Heart right ventricle (tissue), 16 donors: ENCODE measurements around the gene WWOX. TPM values are rescaled to one million over a fixed set of nuclear protein-coding genes. Genes with fewer than 3 reads are reported as not detected.

Experiments
- ATAC-seq, 8 donors: fragments of 200-7000 bp; cut with Tn5 transposase; one replicate each; pipeline ENCODE4 v1.9.1; 2020; ENCODE audit warnings: mild to moderate bottlenecking in 8 of 8, moderate library complexity in 8 of 8, moderate number of reproducible peaks in 1 of 8
- DNase-seq, 2 donors: peaks; one replicate each; pipeline ENCODE4 v3.0.0-alpha.2; 2020
- H3K27ac ChIP-seq, 10 donors: fragments of 200-600 bp; sonication (generic) in 2 of 10; one replicate each; pipeline versions ENCODE4 v1.5.0 to v1.8.0; 2020 to 2022; ENCODE audit warnings: mild to moderate bottlenecking in 3 of 10
- H3K27me3 ChIP-seq, 7 donors: fragments of 200-600 bp; one replicate each; pipeline ENCODE4 v1.8.0; 2021 to 2022; ENCODE audit warnings: mild to moderate bottlenecking in 2 of 7
- H3K36me3 ChIP-seq, 9 donors: fragments of 200-600 bp; sonication (generic) in 1 of 9; one replicate each; pipeline versions ENCODE4 v1.5.0 to v1.8.0; 2020 to 2022; ENCODE audit warnings: mild to moderate bottlenecking in 2 of 9
- H3K4me1 ChIP-seq, 9 donors: fragments of 200-600 bp; sonication (generic) in 1 of 9; one replicate each; pipeline versions ENCODE4 v1.5.0 to v1.8.0; 2020 to 2022; ENCODE audit warnings: mild to moderate bottlenecking in 4 of 9
- H3K4me3 ChIP-seq, 10 donors: fragments of 200-600 bp; sonication (generic) in 2 of 10; one replicate each; pipeline versions ENCODE4 v1.5.0 to v1.8.0; 2020 to 2022; ENCODE audit warnings: mild to moderate bottlenecking in 7 of 10, moderate library complexity in 2 of 10
- H3K9me3 ChIP-seq, 11 donors: fragments of 200-600 bp in 10 of 11; sonication (generic) in 2 of 11; one replicate each; pipeline versions ENCODE4 v1.5.0 to v1.8.0; 2013 to 2022; ENCODE audit warnings: mild to moderate bottlenecking in 2 of 11, control low read depth in 1 of 11, moderate library complexity in 1 of 11
- WGBS, 2 donors: extraction: QIAGEN DNeasy Blood & Tissue Kit; methylation state at CpG; one replicate each; pipeline ENCODE4 v1.1.7; 2013; ENCODE audit warnings: inconsistent platforms in 1 of 2; 5-methylcytosine and 5-hydroxymethylcytosine counted together
- intact Hi-C, 10 donors: fragments of 100-400 bp; cut with DNase I; formaldehyde crosslinking; loops; one replicate each; pipeline versions ENCODE4 v1.11.1 to v1.14.2; 2022
- polyA plus RNA-seq, 2 donors: library from polyadenylated mRNA; stranded (reverse); fragments of 200-250 nt; gene quantifications; one replicate each; pipeline ENCODE4 v1.2.3, GENCODE V29; 2013
- total RNA-seq, 10 donors: library from RNA; stranded (reverse); fragmentation: NEBNext Ultra II Directional in 3 of 10; extraction: Animal tissue kit (Norgen Biotek cat#: 25700) in 3 of 10; gene quantifications; one replicate each; pipeline versions ENCODE4 v1.2.1 to v1.2.4, GENCODE V29; 2021 to 2023
- TF ChIP-seq, protein P1 (sequence below), 9 donors: fragments of 200-600 bp; sonication (generic) in 2 of 9; IDR thresholded peaks; one replicate each; pipeline versions ENCODE4 v1.5.0 to v1.8.0; 2021 to 2022; ENCODE audit warnings: antibody characterized with exemption in 9 of 9, mild to moderate bottlenecking in 5 of 9, moderate library complexity in 1 of 9
- donor health status: Arrhythmogenic right ventricular cardiomyopathy.
- donor health status: ischemic (EF 13 %, LVEDD 7.1; RV severe dilation, severe dysfunction).
- donor health status: healthy with polysubstance abuse.
- donor health status: DM: no; HTN: yes; CAD: no.
- donor health status: DM: no; HTN: no; CAD: no.
- donor health status: ischemic (EF 25% LVEDD 6.9; RV normal size, moderate dysfunction).
- donor health status: ischemic (EF 25% LVEDD 5.7; RV mildly dilated, moderate dysfunction).
- donor health status: healthy.
- donor health status: DM: yes; HTN: yes; CAD: no.
- donor health status: Ischemic cardiomyopathy.
- donor health status: ischemic (EF 35%, LVEDD 5.7; RV mildly dilated, moderate dysfunction).
- donor health status: nonischemic (EF 11% LVEDD 7.7; RV severe dilation, severe dysfunction).
- donor health status: DM: yes; HTN: yes; CAD: no.
- donor health status: PGD.
- donor health status: ischemic (EF 29% LVEDD 5.4; RV normal size, mild dysfunction).
- donor health status: nonischemic (EF 23%, LVEDD 6.1; RV moderate dilation, normal function).

Gene WWOX
- total and polyA plus RNA-seq, 12 donors: 4.9 to 15.0 (median 9.9) TPM

DNA sequence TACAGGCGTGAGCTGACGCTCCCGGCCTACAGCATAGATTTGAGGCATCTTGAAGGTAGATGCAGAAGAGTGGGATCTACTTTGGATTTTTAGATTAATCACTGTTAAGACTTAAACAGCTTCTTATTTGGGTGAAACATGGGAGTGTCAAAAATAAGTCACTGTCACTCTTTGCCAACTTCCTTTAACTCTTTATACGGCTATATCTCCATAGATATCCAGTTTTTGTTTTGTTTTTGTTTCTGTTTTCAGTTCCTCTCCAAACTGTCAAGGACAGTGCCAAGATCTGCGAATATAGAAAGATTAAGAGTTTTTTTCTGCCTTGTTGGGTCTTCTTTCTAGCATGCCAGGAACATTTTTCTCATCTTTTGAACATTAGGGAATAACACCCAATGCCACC lies 706.1 kb downstream of the WWOX start:
- Histone ChIP-seq H3K27me3 (no peaks in the 10 kb centered on the region), H3K4me1 (no peaks in the 10 kb centered on the region), H3K36me3 (no peaks in the 10 kb centered on the region), H3K9me3 (peaks cover 0 to 9% (median 0%) of the 10 kb centered on the region in 11 donors), H3K4me3 (no peak overlapping the region), H3K27ac (no peak overlapping the region)
- 86 to 89% methylated on average over 5 of the region's 5 CpGs for WGBS, 2 donors
- DNase-seq: no peak
- TF ChIP-seq, protein P1, sequence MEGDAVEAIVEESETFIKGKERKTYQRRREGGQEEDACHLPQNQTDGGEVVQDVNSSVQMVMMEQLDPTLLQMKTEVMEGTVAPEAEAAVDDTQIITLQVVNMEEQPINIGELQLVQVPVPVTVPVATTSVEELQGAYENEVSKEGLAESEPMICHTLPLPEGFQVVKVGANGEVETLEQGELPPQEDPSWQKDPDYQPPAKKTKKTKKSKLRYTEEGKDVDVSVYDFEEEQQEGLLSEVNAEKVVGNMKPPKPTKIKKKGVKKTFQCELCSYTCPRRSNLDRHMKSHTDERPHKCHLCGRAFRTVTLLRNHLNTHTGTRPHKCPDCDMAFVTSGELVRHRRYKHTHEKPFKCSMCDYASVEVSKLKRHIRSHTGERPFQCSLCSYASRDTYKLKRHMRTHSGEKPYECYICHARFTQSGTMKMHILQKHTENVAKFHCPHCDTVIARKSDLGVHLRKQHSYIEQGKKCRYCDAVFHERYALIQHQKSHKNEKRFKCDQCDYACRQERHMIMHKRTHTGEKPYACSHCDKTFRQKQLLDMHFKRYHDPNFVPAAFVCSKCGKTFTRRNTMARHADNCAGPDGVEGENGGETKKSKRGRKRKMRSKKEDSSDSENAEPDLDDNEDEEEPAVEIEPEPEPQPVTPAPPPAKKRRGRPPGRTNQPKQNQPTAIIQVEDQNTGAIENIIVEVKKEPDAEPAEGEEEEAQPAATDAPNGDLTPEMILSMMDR (IDR thresholded peaks at IDR 0.05): no peak
- intact Hi-C loops: no loop called here
- ATAC-seq: no peak

DNA sequence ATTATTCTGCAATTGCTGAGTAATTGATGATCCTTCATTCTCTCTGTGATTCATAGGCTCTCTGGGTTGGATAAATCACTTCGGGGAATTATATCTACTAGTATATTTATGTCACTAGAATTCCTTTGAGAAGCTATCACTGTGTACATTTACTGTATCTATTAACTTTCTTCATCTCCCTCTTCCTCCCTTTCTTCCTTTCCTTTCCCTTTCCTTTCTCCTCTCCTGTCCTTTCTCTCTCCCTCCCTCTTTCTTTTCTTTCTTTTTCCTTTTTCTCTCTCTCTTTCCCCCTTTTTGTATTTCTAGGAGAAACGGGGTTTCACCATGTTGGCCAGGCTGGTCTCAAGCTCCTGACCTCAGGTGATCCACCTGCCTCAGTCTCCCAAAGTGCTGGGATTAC lies 711.8 kb downstream of the WWOX start:
- H3K27me3 ChIP-seq: no peaks in the 10 kb centered on the region
- H3K4me3 ChIP-seq: no peak overlapping the region
- H3K4me1 ChIP-seq: peaks cover 0 to 13% (median 10%) of the 10 kb centered on the region in 9 donors
- intact Hi-C loops: no loop called here
- H3K27ac ChIP-seq: no peak overlapping the region
- TF ChIP-seq, protein P1 (IDR thresholded peaks at IDR 0.05): no peak
- WGBS, 2 donors: 86 to 96% methylated on average over 2 of the region's 2 CpGs
- H3K9me3 ChIP-seq: peaks cover 0 to 6% (median 0%) of the 10 kb centered on the region in 11 donors
- no peak for DNase-seq
- H3K36me3 ChIP-seq: no peaks in the 10 kb centered on the region
- no peak for ATAC-seq

DNA sequence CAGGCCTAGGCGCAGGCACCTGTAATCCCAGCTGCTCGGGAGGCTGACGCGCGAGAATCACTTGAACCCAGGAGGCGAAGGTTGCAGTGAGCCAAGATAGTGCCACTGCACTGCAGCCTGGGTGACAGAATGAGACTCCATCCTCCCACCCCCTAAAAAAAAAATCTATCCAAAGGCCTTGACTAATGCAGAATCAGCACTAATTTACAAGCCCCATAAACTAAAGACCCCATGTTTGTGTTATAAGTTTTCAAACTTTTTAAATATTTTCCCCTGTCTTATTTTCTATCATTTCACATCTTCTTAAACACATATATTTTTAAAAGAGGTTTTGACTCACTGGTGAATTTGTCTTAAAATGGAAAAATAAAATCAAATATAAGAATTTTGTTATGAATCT lies 713.1 kb downstream of the WWOX start:
- intact Hi-C loops: no loop called here
- Histone ChIP-seq H3K36me3 (no peaks in the 10 kb centered on the region), H3K27me3 (no peaks in the 10 kb centered on the region), H3K9me3 (no peaks in the 10 kb centered on the region), H3K27ac (no peak overlapping the region), H3K4me1 (peaks cover 4 to 26% (median 23%) of the 10 kb centered on the region in 9 donors), H3K4me3 (no peak overlapping the region)
- no peak for ATAC-seq
- WGBS, 2 donors: 96 to 98% methylated on average over 6 of the region's 6 CpGs
- TF ChIP-seq, protein P1 (IDR thresholded peaks at IDR 0.05): no peak
- DNase-seq: no peak

DNA sequence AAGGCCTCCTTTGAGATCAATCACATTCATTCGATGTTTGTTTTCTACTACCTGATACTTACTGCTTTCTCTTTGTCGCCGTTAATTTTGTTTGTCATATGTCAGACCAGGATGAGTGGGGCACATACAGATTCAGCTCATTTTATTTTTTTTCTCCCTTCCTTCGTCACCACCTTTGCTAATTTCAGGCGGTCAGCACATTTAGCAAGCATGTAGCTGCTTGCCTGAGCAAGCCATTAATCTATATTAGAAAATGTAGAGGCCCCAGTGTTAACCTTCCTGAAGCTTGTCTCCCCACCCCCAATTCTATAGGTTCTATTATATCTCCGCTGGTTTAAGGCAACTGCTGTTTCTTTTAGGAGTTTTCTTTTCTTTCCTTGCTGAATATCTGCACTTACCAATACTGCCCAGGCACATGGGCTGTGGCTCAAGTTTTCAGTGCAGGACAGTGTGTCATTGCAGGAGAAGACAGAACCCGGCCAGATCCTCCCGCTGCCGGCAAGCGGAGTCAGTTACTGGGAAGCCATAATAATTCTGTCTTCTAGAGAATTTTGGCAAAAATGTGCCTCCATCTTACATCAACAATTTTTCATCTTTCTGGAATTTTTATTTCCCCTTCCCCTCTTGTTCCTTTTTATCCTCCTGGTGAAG lies 714.3 kb downstream of the WWOX start:
- intact Hi-C loops: no loop called here
- no peak for DNase-seq
- WGBS, 2 donors: 93% methylated on average over 10 of the region's 10 CpGs

More for the DNA sequence above, 714.3 kb downstream of the WWOX start:
- Histone ChIP-seq H3K36me3 (no peaks in the 10 kb centered on the region), H3K27me3 (no peaks in the 10 kb centered on the region), H3K4me1 (peaks cover 6 to 36% (median 31%) of the 10 kb centered on the region in 9 donors), H3K4me3 (no peak overlapping the region), H3K9me3 (no peaks in the 10 kb centered on the region), H3K27ac (no peak overlapping the region)
- no peak for ATAC-seq
- TF ChIP-seq, protein P1 (IDR thresholded peaks at IDR 0.05): no peak
